RWPE2 (cell line): ENCODE measurements around the gene TMLHE.
A peak's percentile ranks its signal among the peaks of the same experiment; 100 is the strongest.
"Not testable (repeated sequence)": the region's sequence is repeated elsewhere in the genome, so short reads cannot be mapped to it uniquely, and the experiment has no call there.

Source experiments
- ATAC-seq: fragments of 200-7000 bp; cut with Tn5 transposase; 3 replicates; pipeline ENCODE4 v1.9.1; 2021; ENCODE audit warnings: low read depth
- DNase-seq: peaks from one replicate; pipeline ENCODE4 v3.0.0-alpha.2; 2020; ENCODE audit warnings: low spot score
- H3K27ac ChIP-seq: fragments of 450-650 bp; 2 replicates; pipeline ENCODE4 v1.5.1; 2017; ENCODE audit warnings: mild to moderate bottlenecking; ENCODE audit not compliant: poor library complexity, severe bottlenecking
- H3K27me3 ChIP-seq: fragments of 250-450 bp; sonication (Bioruptor Pico); 2 replicates; pipeline ENCODE4 v1.5.1; 2021; ENCODE audit warnings: mild to moderate bottlenecking, moderate library complexity; ENCODE audit not compliant: insufficient read depth, poor library complexity, severe bottlenecking
- H3K36me3 ChIP-seq: fragments of 250-450 bp; sonication (Bioruptor Pico); 2 replicates; pipeline ENCODE4 v1.5.1; 2020; ENCODE audit warnings: low read depth, mild to moderate bottlenecking, moderate library complexity
- H3K4me1 ChIP-seq: fragments of 250-450 bp; sonication (Bioruptor Pico); 2 replicates; pipeline ENCODE4 v1.5.1; 2021; ENCODE audit warnings: mild to moderate bottlenecking, moderate library complexity; ENCODE audit not compliant: insufficient read depth, poor library complexity, severe bottlenecking
- H3K4me3 ChIP-seq: fragments of 250-450 bp; sonication (Bioruptor Pico); 2 replicates; pipeline ENCODE4 v1.5.1; 2021; ENCODE audit warnings: mild to moderate bottlenecking, moderate library complexity; ENCODE audit not compliant: severe bottlenecking
- H3K9me3 ChIP-seq: fragments of 250-450 bp; sonication (Bioruptor Pico); 2 replicates; pipeline ENCODE4 v1.5.1; 2021; ENCODE audit warnings: mild to moderate bottlenecking, moderate library complexity; ENCODE audit not compliant: severe bottlenecking
- TF ChIP-seq, protein P1 (sequence below): fragments of 450-650 bp; IDR thresholded peaks from one replicate; pipeline ENCODE4 v1.5.1; 2017; ENCODE audit warnings: mild to moderate bottlenecking, moderate library complexity; ENCODE audit not compliant: poor library complexity, severe bottlenecking

Gene TMLHE

DNA sequence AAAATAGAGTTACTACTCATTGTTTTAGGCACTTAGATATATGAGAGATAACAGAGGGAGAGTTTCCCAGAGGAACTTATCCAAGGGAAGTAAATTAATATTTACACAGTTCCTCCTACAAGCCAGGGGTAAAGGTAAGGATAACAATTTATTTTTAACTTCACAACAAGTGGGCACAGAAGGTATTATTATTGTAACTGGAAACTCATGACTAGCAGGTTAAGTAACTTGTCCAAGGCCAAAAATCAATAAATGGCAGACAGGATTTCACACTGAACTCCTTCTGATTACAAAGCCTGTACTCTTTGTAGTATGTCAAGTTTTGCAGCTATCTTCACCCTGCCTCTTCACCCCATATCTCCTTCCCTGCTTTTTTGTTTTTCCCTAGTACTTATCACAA, 107.5 kb downstream of the TMLHE start:
- Histone ChIP-seq H3K27ac (no peak overlapping the region), H3K9me3 (no peaks in the 10 kb centered on the region), H3K4me1 (no peaks in the 10 kb centered on the region), H3K36me3 (no peaks in the 10 kb centered on the region), H3K27me3 (no peaks in the 10 kb centered on the region), H3K4me3 (no peak overlapping the region)
- no peak for ATAC-seq
- no peak for DNase-seq
- TF ChIP-seq, protein P1, sequence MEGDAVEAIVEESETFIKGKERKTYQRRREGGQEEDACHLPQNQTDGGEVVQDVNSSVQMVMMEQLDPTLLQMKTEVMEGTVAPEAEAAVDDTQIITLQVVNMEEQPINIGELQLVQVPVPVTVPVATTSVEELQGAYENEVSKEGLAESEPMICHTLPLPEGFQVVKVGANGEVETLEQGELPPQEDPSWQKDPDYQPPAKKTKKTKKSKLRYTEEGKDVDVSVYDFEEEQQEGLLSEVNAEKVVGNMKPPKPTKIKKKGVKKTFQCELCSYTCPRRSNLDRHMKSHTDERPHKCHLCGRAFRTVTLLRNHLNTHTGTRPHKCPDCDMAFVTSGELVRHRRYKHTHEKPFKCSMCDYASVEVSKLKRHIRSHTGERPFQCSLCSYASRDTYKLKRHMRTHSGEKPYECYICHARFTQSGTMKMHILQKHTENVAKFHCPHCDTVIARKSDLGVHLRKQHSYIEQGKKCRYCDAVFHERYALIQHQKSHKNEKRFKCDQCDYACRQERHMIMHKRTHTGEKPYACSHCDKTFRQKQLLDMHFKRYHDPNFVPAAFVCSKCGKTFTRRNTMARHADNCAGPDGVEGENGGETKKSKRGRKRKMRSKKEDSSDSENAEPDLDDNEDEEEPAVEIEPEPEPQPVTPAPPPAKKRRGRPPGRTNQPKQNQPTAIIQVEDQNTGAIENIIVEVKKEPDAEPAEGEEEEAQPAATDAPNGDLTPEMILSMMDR, result no peak

DNA sequence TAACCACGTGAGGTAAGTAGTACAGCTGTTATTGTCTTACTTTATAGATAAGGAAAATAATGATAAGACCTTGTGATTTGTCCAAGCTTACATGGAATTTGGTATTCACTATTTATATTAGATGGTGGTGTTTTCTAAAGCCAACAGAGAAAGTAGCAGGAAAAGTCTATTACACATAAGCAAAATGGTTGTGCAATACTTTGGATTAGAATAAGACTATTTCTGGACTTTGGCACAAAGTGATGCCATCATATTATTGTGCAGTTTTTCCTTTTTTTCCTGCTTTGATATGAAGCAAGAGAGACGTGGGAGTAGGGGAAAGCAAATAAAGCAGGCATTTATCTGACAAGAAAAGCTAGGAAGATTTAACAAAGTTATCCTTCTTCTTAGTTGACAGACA, 117.6 kb downstream of the TMLHE start:
- DNase-seq, H3K4me3 ChIP-seq, H3K27ac ChIP-seq, ATAC-seq, H3K9me3 ChIP-seq, H3K36me3 ChIP-seq, H3K4me1 ChIP-seq, H3K27me3 ChIP-seq: not testable (repeated sequence)

DNA sequence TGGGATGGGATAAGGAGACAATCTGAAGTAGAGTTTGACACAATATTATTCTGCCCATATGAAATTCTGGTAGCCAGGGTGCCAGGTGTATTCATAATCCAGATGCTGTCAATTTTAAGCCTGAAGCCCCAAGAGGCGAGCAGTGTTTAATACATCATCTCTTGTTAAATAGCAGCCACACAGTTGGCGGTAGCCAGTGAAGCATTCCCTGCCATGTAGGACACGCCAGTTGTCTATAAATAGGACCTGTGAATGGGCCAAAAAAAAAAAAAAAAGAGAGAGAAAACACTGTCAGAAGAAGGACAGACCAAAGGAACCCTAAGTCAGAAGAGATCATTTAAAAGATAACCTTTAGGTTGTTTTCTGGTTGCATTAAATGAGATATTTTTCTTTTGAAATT, 121.3 kb downstream of the TMLHE start:
- not testable (repeated sequence) for H3K9me3 ChIP-seq, ATAC-seq, H3K27me3 ChIP-seq, H3K4me3 ChIP-seq, H3K4me1 ChIP-seq, H3K36me3 ChIP-seq, DNase-seq, H3K27ac ChIP-seq

DNA sequence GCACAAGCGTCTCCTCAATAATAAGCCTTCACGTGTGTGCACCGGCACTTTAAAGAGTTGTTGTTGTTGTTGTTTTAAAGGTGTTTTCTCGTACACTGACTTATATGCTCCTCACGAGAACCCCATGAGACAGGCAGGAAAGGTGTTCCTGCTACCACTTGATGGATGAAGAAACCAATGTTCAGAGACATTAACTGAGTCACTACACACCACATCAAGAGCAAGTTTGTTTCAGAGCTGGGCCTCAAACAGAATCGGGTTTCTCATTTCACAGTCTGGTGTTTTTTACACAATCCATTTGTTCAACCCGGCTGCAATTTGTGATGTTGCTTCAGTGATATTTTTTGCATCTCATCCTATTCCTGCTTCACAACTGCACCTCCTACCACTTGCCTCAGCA, 135.6 kb downstream of the TMLHE start:
- ATAC-seq, H3K27ac ChIP-seq: not testable (repeated sequence)

DNA sequence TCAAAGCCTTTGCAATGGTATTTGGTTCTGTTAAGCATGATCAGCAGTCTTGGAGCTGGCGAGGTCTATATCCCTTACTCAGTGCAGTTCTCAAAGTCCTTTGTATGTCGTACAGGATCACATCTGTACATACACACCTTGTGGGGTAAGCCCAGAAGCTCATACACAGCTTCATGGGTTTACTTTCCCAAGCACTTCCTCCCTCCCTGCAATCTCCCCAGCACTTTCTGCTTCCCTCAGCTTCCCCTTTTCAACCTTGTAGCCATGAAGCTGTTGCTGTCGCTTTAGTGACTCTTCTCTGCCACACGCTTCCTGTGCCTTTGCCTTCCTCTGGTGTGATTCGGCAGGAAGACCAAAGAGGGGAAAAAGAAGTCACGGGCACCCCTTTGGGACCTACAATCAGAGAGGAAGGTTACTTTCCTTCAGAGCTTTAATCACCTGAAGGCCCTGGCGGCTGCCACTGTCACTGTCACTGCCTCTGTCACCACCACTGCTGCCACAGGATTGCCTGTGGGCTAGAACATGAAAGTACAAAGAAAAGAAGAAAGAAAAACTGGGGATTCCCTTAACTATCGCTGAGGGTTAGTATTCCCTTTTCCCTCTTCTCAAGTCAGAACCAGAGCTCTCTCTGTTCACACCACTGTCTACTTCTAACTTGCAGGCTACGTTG, 146.3 kb downstream of the TMLHE start:
- H3K4me1 ChIP-seq, H3K27me3 ChIP-seq, H3K27ac ChIP-seq, H3K36me3 ChIP-seq, DNase-seq, H3K4me3 ChIP-seq, H3K9me3 ChIP-seq, ATAC-seq: not testable (repeated sequence)

More for the DNA sequence above, 135.6 kb downstream of the TMLHE start:
- not testable (repeated sequence) for H3K4me3 ChIP-seq, H3K36me3 ChIP-seq, H3K4me1 ChIP-seq, H3K9me3 ChIP-seq, H3K27me3 ChIP-seq, DNase-seq

DNA sequence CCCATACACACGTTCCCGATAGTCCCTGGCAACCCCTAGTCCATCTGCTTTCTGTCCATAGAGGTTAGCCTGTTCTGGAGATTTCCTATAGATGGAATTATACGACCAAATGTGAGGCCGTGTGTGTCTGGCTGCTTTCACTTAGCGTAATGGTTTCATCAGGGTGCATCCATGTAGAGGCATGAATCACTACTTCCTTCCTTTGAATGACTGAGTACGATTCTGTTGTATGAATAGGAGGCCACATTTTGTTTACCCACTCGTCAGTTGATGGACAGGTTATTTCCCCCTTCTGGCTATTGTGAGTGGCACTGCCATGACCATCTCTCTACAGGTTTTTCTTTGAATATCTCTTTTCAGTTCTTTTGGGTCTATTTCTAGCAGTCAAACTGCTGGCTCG, 152.3 kb downstream of the TMLHE start:
- H3K27ac ChIP-seq, DNase-seq, H3K27me3 ChIP-seq, H3K36me3 ChIP-seq, H3K4me1 ChIP-seq, H3K9me3 ChIP-seq, H3K4me3 ChIP-seq, ATAC-seq: not testable (repeated sequence)

DNA sequence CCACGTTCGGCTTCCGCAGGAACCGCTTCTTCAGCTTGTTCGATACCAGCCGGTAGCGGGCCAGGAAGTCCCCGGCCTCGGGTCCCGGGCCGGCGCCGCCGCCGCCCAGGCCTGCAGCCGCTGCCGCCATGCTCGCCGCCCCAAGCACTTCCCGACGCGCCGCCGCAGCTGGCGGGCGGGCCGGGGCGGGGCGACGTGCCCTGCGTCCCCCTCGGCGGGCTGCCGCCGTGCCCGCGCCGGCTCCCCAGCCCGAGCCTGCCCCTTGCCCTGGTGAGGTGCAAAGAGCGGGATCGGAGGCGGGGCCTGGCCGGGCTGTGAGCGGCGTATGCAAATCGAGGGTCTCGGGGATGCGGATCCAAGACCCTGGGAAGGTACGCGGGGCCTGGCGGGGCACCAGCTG, 154.3 kb downstream of the TMLHE start, which contains the start of gene F8A3:
Gene F8A3 (minus strand): TSS at position 150 of the 400 bp plus-strand sequence. CDS start 20 bp downstream, at position 130.
- H3K27me3 ChIP-seq, H3K9me3 ChIP-seq: not testable (repeated sequence)
- peak; percentile 77 for ATAC-seq

DNA sequence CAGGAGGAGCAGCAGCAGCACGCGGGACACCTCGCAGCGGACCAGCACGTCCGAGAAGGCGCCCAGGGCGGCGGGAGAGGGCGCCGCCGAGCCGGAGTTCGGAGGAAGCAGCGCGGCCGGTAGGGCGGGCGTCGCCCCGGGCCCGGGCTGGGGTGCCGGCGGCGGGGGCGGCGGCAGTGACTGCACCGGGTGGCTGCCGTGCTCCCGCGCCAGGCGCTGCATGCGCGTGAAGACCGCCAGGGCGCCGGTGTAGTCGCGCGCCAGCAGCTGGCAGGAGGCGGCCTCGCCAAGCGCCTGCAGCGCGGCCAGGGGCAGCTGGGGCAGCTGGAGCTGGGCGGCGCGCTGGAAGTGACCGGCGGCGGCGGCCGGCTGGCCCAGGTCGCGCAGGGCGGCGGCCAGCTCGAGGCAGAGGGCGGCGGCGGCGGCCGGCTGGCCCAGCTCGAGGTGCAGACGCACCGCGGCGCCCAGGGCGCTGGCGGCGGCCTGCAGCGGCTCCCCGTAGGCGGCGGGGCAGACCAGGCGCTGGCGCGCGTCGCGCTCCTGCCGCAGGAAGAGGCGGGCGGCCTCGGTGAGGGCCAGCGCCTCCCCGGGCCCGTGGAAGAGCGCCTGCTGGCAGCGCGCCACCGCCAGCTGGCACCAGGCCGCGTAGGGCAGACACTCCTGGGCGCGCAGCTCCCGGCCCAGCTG, 154.8 kb downstream of the TMLHE start:
- not testable (repeated sequence) for H3K4me1 ChIP-seq, H3K4me3 ChIP-seq
- peak; percentile 74 for ATAC-seq

More for the DNA sequence above, 154.3 kb downstream of the TMLHE start, which contains the start of gene F8A3:
- not testable (repeated sequence) for DNase-seq, H3K4me1 ChIP-seq, H3K4me3 ChIP-seq, H3K27ac ChIP-seq, H3K36me3 ChIP-seq

More for the DNA sequence above, 154.8 kb downstream of the TMLHE start:
- not testable (repeated sequence) for H3K27me3 ChIP-seq, H3K27ac ChIP-seq, H3K36me3 ChIP-seq, H3K9me3 ChIP-seq, DNase-seq
